Measurements from ENCODE around the gene AHSP.
"Not testable (repeated sequence)": the region's sequence is repeated elsewhere in the genome, so short reads cannot be mapped to it uniquely, and the experiment has no call there.

The AHSP gene

GRCh38 chr16:31527734-31528274 lies at the start of gene AHSP:
Gene AHSP, plus strand, starts transcription at chr16:31527900. Its CDS starts 240 bp downstream, at chr16:31528140.
- no peak for DNase-seq

- no peak for DNase-seq
Measured at GRCh38 chr16:31478956-31479355, 48.7 kb upstream of the AHSP start.

- no peak for DNase-seq
Measured at GRCh38 chr16:31479751-31480150, 47.9 kb upstream of the AHSP start.

GRCh38 chr16:31480851-31481536 lies 46.7 kb upstream of the AHSP start:
- no peak for DNase-seq

- DNase-seq = no peak
Measured at GRCh38 chr16:31483081-31483480, 44.6 kb upstream of the AHSP start, which contains the start of gene SLC5A2. Gene SLC5A2, plus strand, starts transcription at chr16:31483123. Its CDS starts 14 bp downstream, at chr16:31483137.

- not testable (repeated sequence) for DNase-seq
Measured at GRCh38 chr16:31484048-31484447, 43.7 kb upstream of the AHSP start.

GRCh38 chr16:31484491-31485171 lies 43.1 kb upstream of the AHSP start:
- no peak for DNase-seq

- no peak for DNase-seq
Measured at GRCh38 chr16:31485571-31485970, 42.1 kb upstream of the AHSP start.

GRCh38 chr16:31486045-31486444 lies 41.7 kb upstream of the AHSP start:
- DNase-seq = no peak

GRCh38 chr16:31487071-31487719 lies 40.5 kb upstream of the AHSP start:
- DNase-seq = no peak

- DNase-seq = no peak
Measured at GRCh38 chr16:31487720-31488467, 39.8 kb upstream of the AHSP start.

GRCh38 chr16:31488468-31489297 lies 39.0 kb upstream of the AHSP start:
- DNase-seq = no peak

GRCh38 chr16:31489298-31489564 lies 38.5 kb upstream of the AHSP start:
- no peak for DNase-seq

- no peak for DNase-seq
Measured at GRCh38 chr16:31489616-31490584, 37.8 kb upstream of the AHSP start.

GRCh38 chr16:31491778-31492418 lies 35.8 kb upstream of the AHSP start:
- DNase-seq = no peak

- no peak for DNase-seq
Measured at GRCh38 chr16:31493506-31494125, 34.1 kb upstream of the AHSP start.

- no peak for DNase-seq
Measured at GRCh38 chr16:31496670-31497069, 31.0 kb upstream of the AHSP start.

GRCh38 chr16:31498493-31498892 lies 29.2 kb upstream of the AHSP start:
- DNase-seq = no peak

- DNase-seq = no peak
Measured at GRCh38 chr16:31499928-31500327, 27.8 kb upstream of the AHSP start.
